ENCODE measurements around the gene FUBP3. TPM values are rescaled to one million over a fixed set of nuclear protein-coding genes. Genes with fewer than 3 reads are reported as not detected.

The FUBP3 gene
- total and polyA plus RNA-seq, 8 donors: 5.8 to 59.3 (median 20.7) TPM

DNA sequence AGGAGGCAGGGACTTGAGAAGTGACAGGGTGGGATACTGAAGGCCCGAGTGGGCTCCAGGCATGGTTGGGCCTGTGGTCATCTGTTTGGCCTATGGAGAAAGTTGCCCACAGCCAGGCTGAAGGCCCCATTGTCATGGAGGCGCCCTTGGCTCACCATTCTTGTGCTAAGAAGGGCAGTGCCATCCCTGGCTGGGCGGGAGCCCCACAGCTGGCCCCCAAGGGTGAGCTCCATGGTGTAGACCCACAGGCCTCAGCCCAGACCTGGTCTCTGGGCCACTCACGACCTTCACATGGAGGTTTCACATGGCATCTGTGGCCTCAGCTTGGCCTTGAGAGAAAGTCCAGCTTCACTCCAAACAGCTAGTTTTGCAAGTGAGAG, 50.7 kb downstream of the FUBP3 start:
- no peaks in the 10 kb centered on the region for H3K27me3 ChIP-seq
- H3K27ac ChIP-seq: no peak overlapping the region
- no peaks in the 10 kb centered on the region for H3K9me3 ChIP-seq
- no peaks in the 10 kb centered on the region for H3K4me1 ChIP-seq
- intact Hi-C loops (cut with DNase I; ENCODE audit: low total_unique reads): no loop called here
- H3K4me3 ChIP-seq: no peak overlapping the region
- TF ChIP-seq EP300 (IDR thresholded peaks at IDR 0.05) (no peak), POLR2AphosphoS5 (IDR thresholded peaks at IDR 0.05) (no peak), POLR2A (IDR thresholded peaks at IDR 0.05) (no peak)
- TF ChIP-seq, protein P1, sequence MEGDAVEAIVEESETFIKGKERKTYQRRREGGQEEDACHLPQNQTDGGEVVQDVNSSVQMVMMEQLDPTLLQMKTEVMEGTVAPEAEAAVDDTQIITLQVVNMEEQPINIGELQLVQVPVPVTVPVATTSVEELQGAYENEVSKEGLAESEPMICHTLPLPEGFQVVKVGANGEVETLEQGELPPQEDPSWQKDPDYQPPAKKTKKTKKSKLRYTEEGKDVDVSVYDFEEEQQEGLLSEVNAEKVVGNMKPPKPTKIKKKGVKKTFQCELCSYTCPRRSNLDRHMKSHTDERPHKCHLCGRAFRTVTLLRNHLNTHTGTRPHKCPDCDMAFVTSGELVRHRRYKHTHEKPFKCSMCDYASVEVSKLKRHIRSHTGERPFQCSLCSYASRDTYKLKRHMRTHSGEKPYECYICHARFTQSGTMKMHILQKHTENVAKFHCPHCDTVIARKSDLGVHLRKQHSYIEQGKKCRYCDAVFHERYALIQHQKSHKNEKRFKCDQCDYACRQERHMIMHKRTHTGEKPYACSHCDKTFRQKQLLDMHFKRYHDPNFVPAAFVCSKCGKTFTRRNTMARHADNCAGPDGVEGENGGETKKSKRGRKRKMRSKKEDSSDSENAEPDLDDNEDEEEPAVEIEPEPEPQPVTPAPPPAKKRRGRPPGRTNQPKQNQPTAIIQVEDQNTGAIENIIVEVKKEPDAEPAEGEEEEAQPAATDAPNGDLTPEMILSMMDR (IDR thresholded peaks at IDR 0.05): no peak
- WGBS, 5 donors: 89 to 96% (median 95%) methylated on average over 3 to 4 of the region's 4 CpGs
- no peak for DNase-seq
- H3K36me3 ChIP-seq: peaks cover 89 to 100% (median 100%) of the 10 kb centered on the region in 4 donors

DNA sequence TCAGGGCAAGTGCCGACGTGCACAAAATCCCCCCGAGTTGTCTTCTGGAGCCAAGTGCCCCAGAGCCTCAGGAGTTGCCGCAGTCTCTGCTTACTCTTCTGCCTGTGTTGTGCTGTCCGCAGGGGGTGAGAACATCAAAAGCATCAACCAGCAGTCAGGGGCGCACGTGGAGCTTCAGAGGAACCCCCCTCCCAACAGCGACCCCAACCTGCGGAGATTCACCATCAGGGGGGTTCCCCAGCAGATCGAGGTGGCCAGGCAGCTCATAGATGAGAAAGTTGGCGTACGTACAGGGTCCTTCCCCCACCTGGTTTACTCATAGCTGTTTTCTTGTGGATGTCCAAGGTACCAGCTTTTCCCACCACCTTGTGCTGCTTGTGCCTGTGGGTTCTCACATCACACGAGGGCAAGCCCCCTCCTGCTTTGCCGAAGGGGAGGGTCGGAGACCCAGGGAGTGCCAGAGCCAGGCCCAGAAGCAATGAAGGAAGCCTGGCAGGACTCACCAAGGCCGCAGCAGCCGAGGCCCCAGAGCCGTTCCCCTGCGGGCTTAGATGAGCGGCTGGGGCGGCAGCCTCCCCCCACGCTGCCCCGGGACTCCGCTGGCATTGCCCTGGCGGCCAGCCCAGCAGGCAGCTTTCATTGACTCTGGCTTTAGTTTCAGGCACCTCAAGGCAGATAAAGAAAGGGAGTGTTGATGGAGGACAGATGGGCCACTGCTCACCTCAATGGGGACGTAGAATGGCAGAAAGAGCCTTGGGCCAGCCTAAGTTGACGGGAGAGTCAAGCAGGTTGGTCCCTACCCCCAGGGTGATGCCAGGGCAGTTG, 51.3 kb downstream of the FUBP3 start:
- Histone ChIP-seq H3K36me3 (peaks cover 89 to 100% (median 100%) of the 10 kb centered on the region in 4 donors), H3K27me3 (no peaks in the 10 kb centered on the region), H3K4me3 (no peak overlapping the region), H3K4me1 (no peaks in the 10 kb centered on the region), H3K9me3 (no peaks in the 10 kb centered on the region), H3K27ac (no peak overlapping the region)
- 90 to 95% (median 93%) methylated on average over 17 to 27 of the region's 27 CpGs for WGBS, 5 donors
- TF ChIP-seq POLR2AphosphoS5 (IDR thresholded peaks at IDR 0.05) (no peak), EP300 (IDR thresholded peaks at IDR 0.05) (no peak), POLR2A (IDR thresholded peaks at IDR 0.05) (no peak)
- TF ChIP-seq, protein P1 (IDR thresholded peaks at IDR 0.05): no peak
- intact Hi-C loops (cut with DNase I; ENCODE audit: low total_unique reads): no loop called here
- DNase-seq: no peak

DNA sequence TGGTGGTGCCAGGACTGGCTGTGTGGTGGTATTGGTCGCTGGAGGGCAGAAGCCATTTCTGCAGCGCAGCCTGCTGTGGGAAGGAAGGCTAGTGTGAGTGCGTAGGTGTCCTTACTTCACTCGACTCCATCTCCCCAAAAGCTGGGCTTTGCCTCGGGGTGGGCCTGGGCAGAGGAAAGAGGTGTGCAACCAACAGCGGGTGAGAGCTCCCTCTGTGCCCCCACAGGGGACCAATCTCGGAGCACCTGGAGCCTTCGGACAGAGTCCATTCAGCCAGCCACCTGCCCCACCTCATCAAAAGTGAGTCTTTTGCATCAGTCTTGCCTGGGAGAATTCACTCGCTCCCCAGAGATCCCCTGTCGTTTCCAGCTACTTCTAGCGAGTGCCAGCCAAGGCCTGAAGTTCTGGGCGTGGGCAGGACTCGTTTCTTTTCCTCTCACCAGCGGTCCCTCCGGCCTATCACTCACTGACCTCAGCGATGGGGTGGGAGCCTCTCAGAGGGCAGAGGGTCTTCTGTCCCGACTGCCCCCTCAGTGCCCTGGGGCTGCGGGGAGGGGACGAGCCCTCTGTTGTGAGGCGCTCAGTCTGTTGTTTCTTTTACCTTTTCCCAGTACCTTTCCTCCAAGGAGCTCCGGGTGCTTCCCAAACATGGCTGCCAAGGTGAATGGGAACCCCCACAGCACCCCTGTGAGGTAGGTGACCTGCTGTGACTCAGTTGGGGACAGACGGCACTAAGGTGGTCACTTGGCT, 52.1 kb downstream of the FUBP3 start:
- H3K4me3 ChIP-seq: no peak overlapping the region
- DNase-seq: no peak
- TF ChIP-seq EP300 (IDR thresholded peaks at IDR 0.05): no peak
- no peak for TF ChIP-seq POLR2A (IDR thresholded peaks at IDR 0.05)
- H3K27me3 ChIP-seq: no peaks in the 10 kb centered on the region
- H3K9me3 ChIP-seq: no peaks in the 10 kb centered on the region
- peaks cover 89 to 100% (median 100%) of the 10 kb centered on the region in 4 donors for H3K36me3 ChIP-seq
- WGBS, 5 donors: 94 to 95% (median 95%) methylated on average over 22 of the region's 22 CpGs
- H3K27ac ChIP-seq: no peak overlapping the region
- H3K4me1 ChIP-seq: no peaks in the 10 kb centered on the region
- intact Hi-C loops (cut with DNase I; ENCODE audit: low total_unique reads): no loop called here

DNA sequence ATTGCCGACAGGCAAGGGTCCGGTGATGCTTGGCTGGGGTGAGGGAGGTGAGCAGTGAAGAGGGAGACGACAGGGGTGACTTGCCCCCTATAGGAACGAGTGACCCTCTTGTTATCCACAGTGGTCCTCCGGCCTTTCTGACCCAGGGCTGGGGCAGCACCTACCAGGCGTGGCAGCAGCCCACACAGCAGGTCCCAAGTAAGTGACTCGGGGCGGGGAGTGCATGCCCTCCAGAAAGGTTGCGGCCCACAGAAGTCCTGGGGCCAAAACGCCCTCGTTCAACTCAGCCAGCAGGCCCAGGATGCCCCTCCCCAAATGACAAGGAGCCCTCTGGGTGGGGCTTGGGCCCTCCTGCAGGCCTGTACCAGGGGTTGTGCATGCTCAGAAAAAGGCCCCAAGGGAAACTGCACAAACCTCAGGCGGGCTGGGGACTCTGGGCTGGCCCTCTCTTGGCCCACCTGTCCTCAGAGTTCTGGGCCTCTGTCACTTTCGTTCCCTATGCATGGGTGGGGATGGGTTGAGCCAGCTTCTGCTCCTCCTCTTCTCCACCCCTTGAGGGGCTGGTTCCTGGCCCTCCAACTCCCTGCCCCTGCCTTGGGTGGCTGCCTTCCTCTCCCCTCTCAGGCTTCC, 52.8 kb downstream of the FUBP3 start:
- H3K36me3 ChIP-seq: peaks cover 86 to 100% (median 100%) of the 10 kb centered on the region in 4 donors
- H3K27ac ChIP-seq: no peak overlapping the region
- intact Hi-C loops (cut with DNase I; ENCODE audit: low total_unique reads): no loop called here
- no peak for DNase-seq
- TF ChIP-seq, protein P1 (IDR thresholded peaks at IDR 0.05): no peak
- TF ChIP-seq EP300 (IDR thresholded peaks at IDR 0.05): no peak
- TF ChIP-seq POLR2A (IDR thresholded peaks at IDR 0.05): no peak
- no peak for TF ChIP-seq POLR2AphosphoS5 (IDR thresholded peaks at IDR 0.05)
- no peaks in the 10 kb centered on the region for H3K9me3 ChIP-seq
- no peaks in the 10 kb centered on the region for H3K4me1 ChIP-seq
- whole genome bisulfite sequencing, 5 donors: 86 to 96% (median 91%) methylated on average over 6 to 13 of the region's 13 CpGs
- no peak overlapping the region for H3K4me3 ChIP-seq
- no peaks in the 10 kb centered on the region for H3K27me3 ChIP-seq

Measured in stomach (tissue), 9 donors.